HG02763 (cell line): ENCODE data around the gene PRKAR1B.

ENCODE experiments used
- ATAC-seq: cut with Tn5 transposase; IDR thresholded peaks from one replicate; pipeline ENCODE4 v1.9.1; 2021; ENCODE audit warnings: mild to moderate bottlenecking, moderate library complexity; ENCODE audit not compliant: unreplicated experiment

Gene PRKAR1B

DNA sequence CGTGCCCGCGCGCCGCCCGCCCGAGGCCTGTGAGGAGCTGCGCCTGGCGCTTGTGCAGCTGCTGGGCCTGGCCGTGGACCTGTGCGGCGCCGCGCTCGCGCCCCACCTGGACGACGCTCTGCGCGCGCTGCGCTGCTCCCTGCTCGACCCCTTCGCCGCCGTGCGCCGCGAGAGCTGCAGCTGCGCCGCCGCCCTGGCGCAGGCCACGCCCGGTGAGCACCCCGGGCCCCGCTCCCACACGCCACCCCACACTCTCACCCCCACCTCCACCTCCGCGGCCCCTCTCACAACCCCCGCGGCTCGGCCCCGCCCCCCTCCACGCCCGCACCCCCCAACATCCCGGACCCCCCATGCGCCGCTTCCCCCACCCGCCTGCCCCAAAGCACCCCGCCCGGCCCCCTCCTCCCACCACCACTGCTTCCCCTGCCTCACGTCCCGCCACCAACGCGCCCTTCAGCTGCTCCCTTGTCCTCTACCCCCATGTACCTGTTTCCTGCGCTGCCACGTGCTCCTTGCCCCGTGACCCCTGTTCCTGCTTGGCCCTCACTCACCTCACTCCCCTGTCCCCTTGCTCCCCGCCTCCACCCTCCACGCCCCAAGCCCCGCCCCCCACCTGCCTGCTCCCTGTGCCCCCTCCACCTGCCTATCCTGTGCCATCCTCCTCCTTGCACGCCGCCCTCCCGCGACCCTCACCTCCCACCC is at the start of gene PRKAR1B:
Gene PRKAR1B, minus strand, starts transcription at position 178 of the 702 bp plus-strand sequence. CDS start 15,776 bp downstream, outside the sequence.
- ATAC-seq, result peak; percentile 19

DNA sequence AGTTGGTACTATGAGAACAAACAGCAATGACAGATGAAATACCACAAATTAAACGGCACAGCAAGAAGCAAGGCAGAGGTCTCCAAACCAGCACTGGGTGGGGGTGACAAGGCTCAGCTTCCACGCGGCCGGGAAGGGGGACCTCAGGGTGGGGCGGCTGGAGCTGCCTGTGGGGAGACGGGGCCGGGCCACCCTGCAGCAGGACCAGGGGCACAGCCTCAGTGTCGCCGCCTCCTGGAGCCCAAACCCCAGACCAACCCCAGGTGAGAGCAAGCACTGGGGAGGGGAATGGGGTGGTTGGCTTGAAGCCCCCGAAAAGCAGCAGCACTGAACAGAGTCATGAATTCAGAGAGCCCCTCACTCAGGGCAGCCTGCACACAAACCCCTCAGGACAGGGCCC is 49.3 kb upstream of the PRKAR1B start:
- no peak for ATAC-seq

DNA sequence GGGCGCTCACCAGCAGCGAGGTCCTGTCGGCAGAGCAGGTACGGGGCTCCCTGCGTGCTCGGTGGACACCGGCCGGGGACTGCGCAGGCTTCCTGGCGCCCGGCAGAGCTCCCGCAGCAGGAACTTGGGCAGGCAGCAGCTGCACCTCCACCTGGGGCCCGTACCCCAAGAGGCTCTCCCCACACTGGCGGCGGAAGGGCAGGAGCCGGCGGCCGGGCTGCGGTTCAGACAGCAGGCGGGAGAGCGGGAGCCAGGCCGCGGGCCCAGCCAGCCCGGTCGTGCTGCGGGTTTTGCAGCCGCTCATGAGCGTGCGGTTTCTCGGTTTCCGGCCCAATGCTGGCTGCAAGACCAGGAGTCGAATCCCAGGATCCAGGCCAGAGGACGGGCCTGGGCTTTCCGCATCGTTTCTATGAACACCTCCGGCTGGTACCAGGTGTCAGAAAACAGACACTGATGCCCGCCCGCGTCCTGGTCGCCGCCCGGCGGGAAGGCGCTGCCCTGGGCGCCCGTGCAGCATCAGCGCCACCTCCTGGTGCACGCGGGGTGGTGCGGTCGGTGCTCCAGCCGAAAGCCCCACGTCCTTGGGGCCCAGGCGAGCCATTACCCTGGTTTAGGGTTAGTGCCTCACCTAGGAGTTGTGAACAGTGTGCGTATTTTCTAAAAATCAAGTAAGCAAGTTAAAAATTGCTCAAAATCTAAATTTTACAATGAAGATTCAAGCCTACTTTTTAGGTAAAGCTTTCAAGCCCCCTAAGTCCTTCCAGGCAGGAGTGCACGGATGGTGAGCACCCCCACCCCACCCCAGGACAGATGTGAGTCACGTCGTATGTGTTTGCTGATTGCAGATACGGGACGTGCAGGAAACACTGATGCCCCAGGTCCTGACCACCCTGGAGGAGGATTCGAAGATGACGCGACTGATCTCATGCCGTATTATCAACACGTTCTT is 47.4 kb upstream of the PRKAR1B start:
- peak; percentile 51 for ATAC-seq

DNA sequence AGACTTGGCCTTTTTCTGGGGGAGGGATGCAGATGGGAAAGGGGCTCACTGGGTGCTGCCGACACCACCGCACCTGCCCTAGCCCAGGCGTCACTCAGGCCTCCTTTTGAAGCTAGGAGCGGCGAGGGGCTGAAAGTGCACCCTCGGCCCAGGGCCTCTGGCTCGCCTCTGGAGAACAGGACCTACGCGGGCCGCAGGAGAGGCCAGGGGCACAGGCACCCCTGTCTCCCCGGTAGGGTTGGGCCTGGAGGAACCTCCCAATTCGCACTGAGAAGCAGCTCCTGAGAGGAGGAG is 46.5 kb upstream of the PRKAR1B start:
- no peak for ATAC-seq

DNA sequence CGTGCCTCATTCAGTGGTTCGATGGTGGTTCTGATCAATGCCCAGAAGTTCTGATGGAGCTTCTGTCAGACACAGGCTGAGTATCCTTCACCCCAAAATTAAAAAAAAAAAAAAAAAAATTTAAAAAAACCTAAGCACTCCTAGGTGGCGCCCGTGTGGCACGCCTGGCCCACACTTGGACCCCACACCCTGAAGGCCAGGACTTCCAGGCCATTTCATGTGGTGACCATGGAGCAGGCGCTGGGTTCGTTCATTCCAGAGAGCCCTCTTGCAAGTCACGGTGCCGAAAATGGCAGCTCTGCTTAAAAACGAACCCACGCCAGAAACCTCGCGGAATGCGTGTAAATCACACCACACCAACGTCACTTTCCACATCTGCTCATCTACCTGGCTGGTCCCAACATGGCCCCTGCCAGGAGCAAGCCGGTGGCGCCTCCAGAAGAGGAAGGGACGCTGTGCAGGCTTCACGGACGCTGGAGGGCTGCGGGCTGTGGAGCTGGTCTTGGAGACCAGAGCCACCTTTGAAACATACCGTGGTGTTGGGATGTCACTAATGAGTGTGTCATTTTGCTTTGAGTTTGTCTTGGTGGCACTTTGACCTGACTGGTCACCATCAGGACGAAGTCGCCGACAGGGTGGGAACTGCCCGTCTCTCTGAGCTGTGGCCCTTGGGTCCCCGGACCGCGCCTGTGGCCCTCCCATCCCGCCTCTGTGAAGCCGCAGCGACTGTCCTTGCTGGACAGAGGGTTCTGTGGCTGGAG is 46.0 kb upstream of the PRKAR1B start:
- no peak for ATAC-seq

DNA sequence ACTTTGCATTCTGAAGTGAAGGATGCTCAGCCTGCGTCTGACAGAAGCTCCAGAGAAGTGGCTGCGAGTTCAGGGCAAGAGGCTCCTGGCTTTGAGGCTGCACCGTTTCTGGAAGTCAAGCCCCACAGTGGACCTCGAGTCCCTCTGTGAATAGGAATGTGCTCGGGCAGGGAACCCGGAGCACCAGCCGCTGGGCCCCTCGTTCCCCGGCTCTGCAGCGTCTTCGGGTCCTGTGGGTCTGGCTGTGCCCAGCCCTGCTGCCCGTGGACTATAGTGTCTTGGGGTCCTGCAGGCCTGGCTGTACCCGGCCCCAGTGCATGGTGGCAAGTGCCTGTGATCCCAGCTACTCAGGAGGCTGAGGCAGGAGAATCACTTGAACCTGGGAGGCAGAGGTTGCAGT is 45.3 kb upstream of the PRKAR1B start:
- ATAC-seq, result no peak

DNA sequence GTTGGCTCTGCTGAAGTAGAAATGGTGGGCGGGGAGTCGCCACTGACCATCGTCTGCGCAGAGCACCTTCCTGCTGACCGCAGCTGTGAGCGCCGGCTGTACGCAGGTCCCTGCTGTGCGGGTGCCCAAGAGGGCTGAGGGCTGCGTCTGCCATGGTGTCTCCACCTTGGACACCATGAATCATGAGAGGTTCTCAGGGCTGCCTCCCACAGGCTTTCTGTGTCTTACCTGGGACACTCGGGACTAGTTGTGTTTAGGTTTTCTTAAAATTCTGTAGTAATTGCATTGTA is 44.9 kb upstream of the PRKAR1B start:
- ATAC-seq, result no peak

DNA sequence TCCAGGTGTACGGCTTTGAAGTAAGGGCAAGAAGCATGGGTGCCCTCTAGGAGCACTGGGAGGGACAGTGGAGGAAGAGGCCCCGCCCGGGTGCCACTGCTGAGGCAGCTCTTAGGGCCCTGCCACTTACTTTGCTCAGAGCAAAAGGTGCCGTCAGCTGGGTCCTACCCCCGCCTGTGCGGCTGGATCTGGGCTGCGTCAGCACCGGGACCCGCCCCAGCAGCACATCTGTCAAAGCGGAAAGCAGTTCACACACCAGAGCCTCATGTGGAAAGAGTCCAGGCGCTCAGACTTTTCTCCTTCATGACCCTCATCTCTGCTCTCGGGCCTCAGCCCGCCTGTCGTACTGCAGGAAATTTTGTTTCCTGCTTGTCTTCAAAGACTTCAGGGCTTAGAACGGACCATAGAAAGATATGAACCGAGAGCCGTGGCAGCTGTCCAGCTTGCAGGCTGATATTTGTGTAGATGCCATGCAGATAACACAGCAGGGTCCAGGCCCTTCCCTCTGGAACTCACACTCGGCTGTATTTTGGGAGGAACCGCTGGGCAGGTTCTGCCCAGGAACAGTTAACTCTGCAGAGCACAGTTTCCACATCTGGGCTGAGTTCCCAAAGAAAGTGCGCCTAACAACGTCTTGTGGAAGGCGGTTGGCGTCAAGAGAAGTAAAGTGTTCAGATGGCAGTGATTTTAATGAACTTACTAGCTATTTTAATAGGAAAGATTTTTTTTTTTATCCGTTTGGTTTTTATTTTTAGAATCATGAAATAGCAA is 44.3 kb upstream of the PRKAR1B start:
- ATAC-seq, result no peak

DNA sequence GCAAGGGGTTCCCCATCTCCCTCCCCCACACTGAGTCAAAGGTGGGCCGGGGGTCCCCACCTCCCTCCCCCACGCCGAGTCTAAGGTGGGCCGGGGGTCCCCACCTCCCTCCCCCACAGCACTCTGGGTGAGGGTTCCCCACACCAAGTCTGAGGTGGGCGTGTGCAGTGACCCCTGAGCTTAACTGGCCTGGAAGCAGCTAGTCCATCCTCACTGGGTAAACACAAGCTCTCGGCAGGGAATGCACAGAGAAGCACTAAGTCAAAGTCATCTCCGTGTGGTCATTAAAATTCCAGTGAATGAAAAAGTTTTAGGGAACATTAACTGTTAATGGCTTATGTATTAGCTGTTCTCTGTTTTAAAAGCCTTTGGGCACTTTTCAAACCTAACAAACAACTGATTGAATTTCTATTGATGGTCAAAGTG is 43.7 kb upstream of the PRKAR1B start:
- no peak for ATAC-seq

DNA sequence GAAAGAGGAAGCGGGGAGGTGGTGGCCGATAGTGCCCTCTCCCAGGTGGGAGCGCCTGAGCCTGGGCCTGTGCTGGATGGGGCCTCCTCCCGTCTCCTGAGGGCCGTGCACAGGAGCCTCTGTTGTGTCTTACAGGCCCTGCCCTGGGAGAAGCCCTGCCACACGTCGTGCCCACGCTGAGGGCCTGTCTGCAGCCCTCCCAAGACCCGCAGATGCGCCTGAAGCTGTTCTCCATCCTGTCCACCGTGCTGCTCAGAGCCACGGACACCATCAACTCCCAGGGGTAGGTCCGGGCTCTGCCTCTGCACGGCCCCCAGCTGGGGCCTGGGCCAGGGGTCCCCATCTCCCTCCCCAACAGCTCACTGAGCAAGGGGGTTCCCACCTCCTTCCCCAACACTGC is 43.3 kb upstream of the PRKAR1B start:
- ATAC-seq, result no peak

DNA sequence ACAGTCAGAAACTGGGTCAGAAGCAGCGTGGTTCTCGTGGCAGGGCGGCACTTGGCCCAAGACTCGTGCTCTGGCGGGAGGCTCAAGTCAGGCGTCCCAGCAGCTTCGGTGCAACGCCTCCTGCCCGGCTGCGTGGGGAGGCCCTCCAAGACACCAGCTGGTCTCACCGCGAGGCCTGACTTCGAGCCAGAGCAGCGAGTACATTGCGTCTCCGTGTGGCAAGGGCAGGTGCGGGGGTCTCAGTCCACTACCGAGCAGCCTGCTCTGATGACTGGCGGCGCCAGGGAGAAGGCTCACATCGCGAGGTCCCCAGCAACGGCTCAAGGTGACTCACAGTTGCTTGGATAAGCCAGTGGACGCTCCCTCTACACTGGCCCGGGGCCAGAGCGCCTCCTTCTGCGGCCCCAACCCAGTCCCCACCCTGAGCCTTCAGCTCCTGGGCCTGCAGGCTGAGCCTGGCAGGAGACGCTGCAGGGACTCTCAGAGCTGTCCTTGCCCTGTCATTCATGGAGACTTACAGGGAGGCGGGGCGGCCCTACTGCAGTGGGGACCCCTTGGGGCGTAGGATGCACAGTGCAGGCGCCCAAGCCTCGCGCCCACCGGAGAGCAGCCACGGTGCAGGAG is 41.9 kb upstream of the PRKAR1B start:
- ATAC-seq, result no peak

DNA sequence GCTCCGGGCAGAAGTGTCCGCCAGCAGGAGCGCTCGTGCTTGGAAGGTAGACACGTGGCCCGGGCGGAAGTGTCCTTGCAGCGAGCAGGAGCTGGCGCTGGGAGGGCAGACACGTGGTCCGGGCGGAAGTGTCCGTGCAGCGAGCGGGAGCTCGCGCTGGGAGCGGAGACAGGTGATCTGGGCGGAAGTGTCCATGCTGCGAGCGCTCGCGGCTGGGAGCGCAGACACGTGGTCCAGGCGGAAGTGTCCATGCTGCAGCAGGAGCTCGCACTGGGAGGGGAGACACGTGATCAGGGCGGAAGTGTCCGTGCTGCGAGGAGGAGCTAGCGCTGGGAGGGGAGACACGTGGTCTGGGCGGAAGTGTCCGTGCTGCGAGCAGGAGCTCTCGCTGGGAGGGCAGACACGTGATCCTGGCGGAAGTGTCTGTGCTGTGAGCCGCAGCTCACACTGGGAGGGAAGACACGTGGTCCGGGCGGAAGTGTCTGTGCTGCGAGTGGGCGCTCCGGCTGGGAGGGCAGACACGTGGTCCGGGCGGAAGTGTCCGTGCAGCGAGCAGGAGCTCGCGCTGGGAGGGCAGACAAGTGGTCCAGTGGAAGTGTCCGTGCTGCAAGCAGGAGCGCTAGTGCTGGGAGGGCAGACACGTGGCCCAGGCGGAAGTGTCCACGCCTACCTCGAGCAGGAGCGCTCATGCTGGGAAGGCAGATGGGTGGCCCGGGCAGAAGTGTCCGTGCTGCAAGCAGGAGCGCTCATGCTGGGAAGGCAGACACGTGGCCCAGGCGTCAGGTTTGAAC is 41.1 kb upstream of the PRKAR1B start:
- ATAC-seq, result no peak

DNA sequence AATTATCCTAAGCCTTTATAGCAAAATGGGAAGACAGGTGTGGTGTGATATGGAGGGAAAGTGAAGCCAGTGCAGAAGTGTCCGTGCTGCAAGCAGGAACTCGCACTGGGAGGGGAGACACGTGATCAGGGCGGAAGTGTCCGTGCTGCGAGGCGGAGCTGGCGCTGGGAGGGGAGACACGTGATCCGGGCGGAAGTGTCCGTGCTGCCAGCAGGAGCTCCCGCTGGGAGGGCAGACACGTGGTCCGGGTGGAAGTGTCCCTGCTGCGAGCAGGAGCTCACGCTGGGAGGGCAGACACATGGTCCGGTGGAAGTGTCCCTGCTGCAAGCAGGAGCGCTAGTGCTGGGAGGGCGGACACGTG is 40.5 kb upstream of the PRKAR1B start:
- no peak for ATAC-seq

DNA sequence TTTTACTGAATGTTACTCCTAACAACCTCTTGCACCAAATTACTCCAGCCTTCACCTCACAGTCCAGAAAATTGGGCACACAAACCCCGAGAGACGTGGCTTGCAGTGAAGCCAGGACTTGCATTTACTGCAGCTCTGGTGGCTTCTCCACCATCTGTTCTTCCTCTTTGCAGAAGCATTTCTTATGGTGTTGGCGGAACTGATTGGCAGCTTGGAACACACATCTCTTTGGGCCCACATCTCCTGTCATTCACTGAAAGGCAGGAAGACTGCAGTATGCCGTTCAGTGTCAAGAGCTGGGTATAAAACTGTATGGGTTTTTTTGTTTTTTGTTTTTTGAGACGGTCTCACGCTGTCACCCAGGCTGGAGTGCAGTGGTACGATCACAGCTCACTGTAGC is 38.3 kb upstream of the PRKAR1B start:
- no peak for ATAC-seq

DNA sequence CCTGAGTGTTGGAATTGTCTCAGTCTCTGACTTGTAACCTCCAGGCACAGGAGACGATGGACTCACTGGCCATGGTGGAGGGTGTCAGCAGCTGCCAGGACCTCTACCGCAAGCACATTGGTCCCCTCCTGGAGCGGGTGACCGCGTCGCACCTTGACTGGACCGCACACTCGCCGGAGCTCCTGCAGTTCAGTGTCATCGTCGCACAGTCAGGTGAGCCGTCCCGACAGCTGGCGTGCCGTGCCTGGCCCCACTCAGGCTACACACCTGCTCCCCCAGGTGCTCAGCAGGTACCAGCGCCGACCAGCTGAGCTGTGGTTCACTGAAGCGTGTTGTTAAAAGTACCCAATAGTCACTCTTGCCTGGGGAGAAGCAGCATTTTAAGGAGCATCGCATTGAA is 36.7 kb upstream of the PRKAR1B start:
- ATAC-seq, result no peak

DNA sequence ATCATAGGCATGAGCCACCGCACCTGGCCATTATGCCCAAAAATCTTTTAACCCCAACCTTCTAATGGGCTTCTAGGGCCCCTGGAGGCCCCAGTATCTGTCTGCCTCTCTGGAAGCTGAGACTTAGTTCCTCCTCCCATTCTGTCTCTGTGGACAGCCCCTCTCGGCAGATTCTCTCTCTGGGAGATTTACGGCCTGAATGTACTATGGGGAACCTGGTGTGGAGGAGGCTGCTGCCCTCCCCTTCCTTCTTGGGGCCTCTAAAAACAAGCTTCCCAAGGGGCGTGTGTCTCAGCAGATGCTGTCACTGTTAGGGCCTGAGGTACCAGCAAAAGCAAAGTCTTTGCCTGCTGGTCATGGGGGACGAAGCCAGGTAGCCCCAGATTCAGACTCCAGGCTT is 35.8 kb upstream of the PRKAR1B start:
- no peak for ATAC-seq

DNA sequence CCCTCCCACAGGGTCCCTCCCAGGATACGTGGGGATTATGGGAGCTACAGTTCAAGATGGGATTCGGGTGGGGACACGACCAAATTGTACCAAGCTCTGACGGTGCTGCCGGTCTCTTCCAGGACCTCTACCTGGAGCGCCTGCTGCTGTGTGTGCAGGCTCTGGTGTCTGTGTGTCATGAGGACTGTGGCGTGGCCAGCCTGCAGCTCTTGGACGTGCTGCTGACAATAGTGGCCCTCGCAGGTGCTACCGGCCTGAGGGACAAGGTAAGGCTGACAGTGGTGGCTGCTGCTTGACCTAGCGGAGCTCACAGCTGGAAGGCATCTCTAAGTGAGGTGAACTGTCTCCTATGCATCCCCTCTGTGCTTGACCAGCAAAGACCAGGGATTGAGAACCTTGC is 34.5 kb upstream of the PRKAR1B start:
- no peak for ATAC-seq

DNA sequence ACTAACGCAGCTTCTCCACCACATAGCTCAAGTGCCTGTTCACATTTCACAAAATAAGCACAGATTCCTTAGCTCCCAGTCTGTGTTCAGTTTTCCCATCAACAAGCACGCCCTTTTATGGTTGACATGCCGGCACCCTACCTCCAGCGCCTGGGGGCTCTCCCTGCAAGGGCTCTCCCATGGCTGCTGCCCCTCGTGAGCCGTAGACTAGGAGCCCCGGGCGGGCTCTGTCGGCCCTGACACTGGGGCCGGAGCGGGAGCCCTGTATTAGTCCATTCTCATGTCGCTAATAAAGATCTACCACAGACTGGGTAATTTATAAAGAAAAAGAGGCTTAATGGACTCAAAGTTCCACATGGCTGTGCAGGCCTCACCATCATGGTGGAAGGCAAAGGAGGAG is 34.0 kb upstream of the PRKAR1B start:
- no peak for ATAC-seq

DNA sequence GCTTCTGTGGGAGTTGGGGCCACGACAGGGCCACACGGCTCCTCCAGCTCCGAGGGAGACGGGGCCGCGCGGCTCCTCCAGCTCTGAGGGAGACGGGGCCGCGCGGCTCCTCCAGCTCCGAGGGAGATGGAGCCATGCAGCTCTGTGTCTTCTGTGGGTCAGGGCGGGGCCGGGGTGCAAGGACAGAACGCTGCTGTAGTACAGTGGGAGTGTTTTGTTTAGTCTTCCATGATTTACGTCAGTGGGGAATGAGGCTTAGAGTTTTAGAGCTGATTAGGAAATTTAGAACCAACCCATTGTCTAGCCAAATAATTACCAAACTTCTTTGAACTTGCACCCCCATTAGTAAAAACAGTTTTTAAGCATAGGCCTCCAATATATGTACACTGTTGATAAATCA is 32.9 kb upstream of the PRKAR1B start:
- no peak for ATAC-seq

DNA sequence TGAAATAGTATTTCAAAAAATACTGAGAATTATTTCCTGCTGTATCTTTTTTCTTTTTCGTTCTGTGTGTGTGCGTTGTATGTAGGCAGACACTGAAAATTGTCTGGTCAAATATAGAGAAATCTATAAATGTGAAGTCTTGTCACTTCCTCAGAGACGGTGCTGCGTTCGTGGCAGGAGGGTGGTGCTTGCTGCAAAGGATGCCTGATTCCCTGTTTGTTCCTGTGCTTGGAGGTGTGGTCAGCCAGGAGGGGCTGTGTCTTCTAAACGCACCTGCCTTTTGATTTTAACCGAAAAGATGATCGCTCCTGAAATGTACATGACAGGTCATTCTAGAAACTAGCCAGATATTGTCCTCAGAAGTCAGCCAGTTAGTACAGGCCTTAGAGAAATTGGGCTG is 32.5 kb upstream of the PRKAR1B start:
- ATAC-seq, result no peak
